Measurements from ENCODE around the gene STAG3. TPM values are rescaled to one million over a fixed set of nuclear protein-coding genes. Genes with fewer than 3 reads are reported as not detected.

STAG3 gene
- total and polyA plus RNA-seq, 9 of the 15 experiments (the other 6 are each of a cell fraction or from before 2014, with no cell fraction given): 0.54 to 2.5 (median 1.7) TPM

DNA sequence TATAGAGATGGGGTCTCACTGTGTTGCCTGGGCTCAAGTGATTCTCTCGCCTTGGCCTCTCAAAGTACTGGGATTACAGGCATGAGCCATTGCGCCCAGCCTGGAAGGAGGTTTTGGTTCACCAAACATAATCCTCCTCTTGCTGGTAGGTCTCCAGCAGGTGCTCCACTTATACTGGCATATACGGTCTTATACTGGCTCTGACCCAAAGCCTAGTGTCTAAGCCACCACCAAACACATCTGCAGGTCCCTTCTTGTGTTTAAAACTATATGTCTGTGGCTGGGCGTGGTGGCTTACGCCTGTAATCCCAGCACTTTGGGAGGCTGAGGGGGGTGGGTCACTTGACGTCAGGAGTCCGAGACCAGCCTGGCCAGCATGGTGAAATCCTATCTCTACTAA is 45.6 kb upstream of the STAG3 start:
- FAIRE-seq (no peak), ATAC-seq (peak; percentile 1; the same call in 1 of the 3 replicates), DNase-seq (ENCODE audit: extremely low read depth in 1 of 4, low spot score in 3 of 4) (no peak)
- Histone ChIP-seq H4K20me1 (replicated peaks; ENCODE audit: control insufficient read depth, insufficient read depth, low read length) (no peaks in the 10 kb centered on the region), H3K4me1 (replicated peaks in 1 of 2; ENCODE audit: control insufficient read depth in 2 of 2, insufficient read depth in 2 of 2, low read length in 2 of 2) (peaks cover 11 to 16% of the 10 kb centered on the region in 2 experiments), H3K27ac (ENCODE audit: extremely low read depth, low read depth, low read length) (no peak overlapping the region), H3K9me3 (replicated peaks; ENCODE audit: control insufficient read depth, insufficient read depth, low read depth, low read length) (no peaks in the 10 kb centered on the region), H3K9me1 (ENCODE audit: control insufficient read depth, insufficient read depth, low read length) (no peaks in the 10 kb centered on the region), H3K79me2 (ENCODE audit: control insufficient read depth, insufficient read depth, low read length) (peaks cover 3% of the 10 kb centered on the region; the same call in 2 of the 3 replicates), H3K27me3 (ENCODE audit: control insufficient read depth in 2 of 2, insufficient read depth in 2 of 2, low read length in 2 of 2) (no peaks in the 10 kb centered on the region; a peak in 2 of 5 replicates), H3K9ac (ENCODE audit: insufficient read depth in 1 of 2, low read depth in 2 of 2, low read length in 2 of 2) (no peak overlapping the region), H3K4me3 (no peak overlapping the region), H2AFZ (ENCODE audit: low read depth, low read length) (0 out of 2 replicates have a peak overlapping the region, but pooled peaks have one; percentile 61), H3K4me2 (ENCODE audit: insufficient read depth, low read length) (peak overlapping the region; percentile 47; the same call in 1 of the 2 replicates), H3K36me3 (ENCODE audit: control insufficient read depth, insufficient read depth, low read length) (no peaks in the 10 kb centered on the region)
- intact Hi-C loops (cut with micrococcal nuclease) (loop anchor here (1.0 to 2.0 kb wide), 4 partner anchors 57 to 275 kb away; no protein-coding TSS in a partner anchor), in situ Hi-C loops (cut with MboI) (loop anchor here (5.0 kb wide), 2 partner anchors 80 to 215 kb away; no protein-coding TSS in a partner anchor)
- ChIA-PET CTCF (ENCODE audit: low intra/inter-chr PET ratio) (interaction anchor here (0.6 to 4.8 kb wide), 8 partner anchors 77 to 289 kb away, joined by 3 to 54 read pairs (median 4); no protein-coding TSS in a partner anchor), POLR2A (interaction anchor here (0.7 to 3.8 kb wide), 7 partner anchors 10 to 297 kb away, joined by 3 to 13 read pairs (median 3); partner anchors contain the start of genes GPC2, LAMTOR4 and MEPCE)
- no TSS peak for BruUV-seq (replicated peaks)
- 35% methylated on average over 7 of the region's 7 CpGs for WGBS (ENCODE audit: insufficient coverage, low coverage, missing lambda C conversion rate)
- TF ChIP-seq RFX7 (CRISPR knock-in tag; IDR thresholded peaks at IDR 0.05) (no peak), C11orf30 (IDR thresholded peaks at IDR 0.05; ENCODE audit: low read depth) (no peak), HNRNPLL (IDR thresholded peaks at IDR 0.05; ENCODE audit: low read depth, low read length, poor library complexity, severe bottlenecking) (no peak), SMAD3 (CRISPR knock-in tag; conservative IDR thresholded peaks at IDR 0.05) (no peak), NRF1 (conservative IDR thresholded peaks at IDR 0.05 in 1 of 2, IDR thresholded peaks at IDR 0.05 in 1 of 2) (no peak), BMI1 (IDR thresholded peaks at IDR 0.05; ENCODE audit: low read length) (no peak), MECOM (CRISPR knock-in tag; IDR thresholded peaks at IDR 0.05) (0 out of 2 replicates have a peak, but pooled peaks have one; percentile 7), NELFE (IDR thresholded peaks at IDR 0.05; ENCODE audit: insufficient read depth, insufficient read length) (no peak), CHD2 (IDR thresholded peaks at IDR 0.05; ENCODE audit: low read depth, low read length) (no peak)
- TF ChIP-seq, protein P1, sequence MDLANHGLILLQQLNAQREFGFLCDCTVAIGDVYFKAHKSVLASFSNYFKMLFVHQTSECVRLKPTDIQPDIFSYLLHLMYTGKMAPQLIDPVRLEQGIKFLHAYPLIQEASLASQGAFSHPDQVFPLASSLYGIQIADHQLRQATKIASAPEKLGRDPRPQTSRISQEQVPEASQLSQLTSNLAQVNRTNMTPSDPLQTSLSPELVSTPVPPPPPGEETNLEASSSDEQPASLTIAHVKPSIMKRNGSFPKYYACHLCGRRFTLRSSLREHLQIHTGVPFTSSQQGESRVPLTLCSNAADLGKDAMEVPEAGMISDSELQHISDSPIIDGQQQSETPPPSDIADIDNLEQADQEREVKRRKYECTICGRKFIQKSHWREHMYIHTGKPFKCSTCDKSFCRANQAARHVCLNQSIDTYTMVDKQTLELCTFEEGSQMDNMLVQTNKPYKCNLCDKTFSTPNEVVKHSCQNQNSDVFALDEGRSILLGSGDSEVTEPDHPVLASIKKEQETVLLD (IDR thresholded peaks at IDR 0.05): no peak
- TF ChIP-seq, protein P2, sequence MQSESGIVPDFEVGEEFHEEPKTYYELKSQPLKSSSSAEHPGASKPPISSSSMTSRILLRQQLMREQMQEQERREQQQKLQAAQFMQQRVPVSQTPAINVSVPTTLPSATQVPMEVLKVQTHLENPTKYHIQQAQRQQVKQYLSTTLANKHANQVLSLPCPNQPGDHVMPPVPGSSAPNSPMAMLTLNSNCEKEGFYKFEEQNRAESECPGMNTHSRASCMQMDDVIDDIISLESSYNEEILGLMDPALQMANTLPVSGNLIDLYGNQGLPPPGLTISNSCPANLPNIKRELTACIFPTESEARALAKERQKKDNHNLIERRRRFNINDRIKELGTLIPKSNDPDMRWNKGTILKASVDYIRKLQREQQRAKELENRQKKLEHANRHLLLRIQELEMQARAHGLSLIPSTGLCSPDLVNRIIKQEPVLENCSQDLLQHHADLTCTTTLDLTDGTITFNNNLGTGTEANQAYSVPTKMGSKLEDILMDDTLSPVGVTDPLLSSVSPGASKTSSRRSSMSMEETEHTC (IDR thresholded peaks at IDR 0.05): no peak
- TF ChIP-seq, protein P3, sequence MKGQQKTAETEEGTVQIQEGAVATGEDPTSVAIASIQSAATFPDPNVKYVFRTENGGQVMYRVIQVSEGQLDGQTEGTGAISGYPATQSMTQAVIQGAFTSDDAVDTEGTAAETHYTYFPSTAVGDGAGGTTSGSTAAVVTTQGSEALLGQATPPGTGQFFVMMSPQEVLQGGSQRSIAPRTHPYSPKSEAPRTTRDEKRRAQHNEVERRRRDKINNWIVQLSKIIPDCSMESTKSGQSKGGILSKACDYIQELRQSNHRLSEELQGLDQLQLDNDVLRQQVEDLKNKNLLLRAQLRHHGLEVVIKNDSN (CRISPR knock-in tag; IDR thresholded peaks at IDR 0.05): peak; percentile 32; the same call in 1 of the 2 replicates

Measured in K562 (cell line).